ENCODE data around the gene IL1RAP.

GRCh38 chr3:190642016-190642415 lies 128.1 kb downstream of the IL1RAP start:
- no peak for TF ChIP-seq CTCF (conservative IDR thresholded peaks at IDR 0.05 in 1 of 2, IDR thresholded peaks at IDR 0.05 in 1 of 2; ENCODE audit: extremely low read depth in 1 of 2, insufficient read depth in 1 of 2, low read depth in 1 of 2, low read length in 2 of 2)
- TF ChIP-seq EZH2 (IDR thresholded peaks at IDR 0.05; ENCODE audit: borderline replicate concordance, low read length): no peak

All from mammary epithelial cell (primary cell).